ENCODE data around the gene NPAS4. TPM values are rescaled to one million over a fixed set of nuclear protein-coding genes. Genes with fewer than 3 reads are reported as not detected.

The NPAS4 gene
- total RNA-seq, 1 donor from 2014 or later, result 0.78 TPM

- H3K9me3 Mint-ChIP-seq (ENCODE audit: unreplicated experiment), result peaks cover 3% of the 10 kb centered on the region
- H3K36me3 Mint-ChIP-seq (ENCODE audit: unreplicated experiment), result peaks cover 12% of the 10 kb centered on the region
- no peak overlapping the region for H3K27ac Mint-ChIP-seq (ENCODE audit: unreplicated experiment)
- no peak for TF ChIP-seq CTCF (IDR thresholded peaks at IDR 0.05; ENCODE audit: partially characterized antibody, unreplicated experiment)
- no peaks in the 10 kb centered on the region for H3K4me1 Mint-ChIP-seq (ENCODE audit: low read depth, unreplicated experiment)
- peaks cover 3% of the 10 kb centered on the region for H3K27me3 Mint-ChIP-seq (ENCODE audit: unreplicated experiment)
- H3K4me3 Mint-ChIP-seq (ENCODE audit: unreplicated experiment), result no peak overlapping the region
- DNase-seq, result no peak
These were observed 26.2 kb downstream of the NPAS4 start for GRCh38 chr11:66447012-66447411.

- Mint-ChIP-seq H3K4me3 (ENCODE audit: unreplicated experiment) (no peak overlapping the region), H3K27ac (ENCODE audit: unreplicated experiment) (no peak overlapping the region), H3K36me3 (ENCODE audit: unreplicated experiment) (peaks cover 9% of the 10 kb centered on the region), H3K27me3 (ENCODE audit: unreplicated experiment) (peaks cover 7% of the 10 kb centered on the region), H3K4me1 (ENCODE audit: low read depth, unreplicated experiment) (no peaks in the 10 kb centered on the region), H3K9me3 (ENCODE audit: unreplicated experiment) (peaks cover 3% of the 10 kb centered on the region)
- DNase-seq, result no peak
- TF ChIP-seq CTCF (IDR thresholded peaks at IDR 0.05; ENCODE audit: partially characterized antibody, unreplicated experiment), result no peak
These were observed 27.7 kb downstream of the NPAS4 start for GRCh38 chr11:66448523-66448922.

GRCh38 chr11:66450560-66450959, 29.7 kb downstream of the NPAS4 start:
- no peak overlapping the region for H3K27ac Mint-ChIP-seq (ENCODE audit: unreplicated experiment)
- TF ChIP-seq CTCF (IDR thresholded peaks at IDR 0.05; ENCODE audit: partially characterized antibody, unreplicated experiment), result no peak
- H3K36me3 Mint-ChIP-seq (ENCODE audit: unreplicated experiment), result peaks cover 9% of the 10 kb centered on the region
- H3K4me1 Mint-ChIP-seq (ENCODE audit: low read depth, unreplicated experiment), result peaks cover 8% of the 10 kb centered on the region
- H3K4me3 Mint-ChIP-seq (ENCODE audit: unreplicated experiment), result no peak overlapping the region
- peaks cover 3% of the 10 kb centered on the region for H3K9me3 Mint-ChIP-seq (ENCODE audit: unreplicated experiment)
- DNase-seq, result no peak
- peaks cover 9% of the 10 kb centered on the region for H3K27me3 Mint-ChIP-seq (ENCODE audit: unreplicated experiment)

GRCh38 chr11:66451663-66452062, 30.8 kb downstream of the NPAS4 start:
- Mint-ChIP-seq H3K27ac (ENCODE audit: unreplicated experiment) (no peak overlapping the region), H3K4me1 (ENCODE audit: low read depth, unreplicated experiment) (peaks cover 8% of the 10 kb centered on the region)
- TF ChIP-seq CTCF (IDR thresholded peaks at IDR 0.05; ENCODE audit: partially characterized antibody, unreplicated experiment), result no peak

GRCh38 chr11:66454247-66454646, 33.4 kb downstream of the NPAS4 start:
- no peak for DNase-seq
- peaks cover 9% of the 10 kb centered on the region for H3K27me3 Mint-ChIP-seq (ENCODE audit: unreplicated experiment)
- peaks cover 3% of the 10 kb centered on the region for H3K9me3 Mint-ChIP-seq (ENCODE audit: unreplicated experiment)
- no peak overlapping the region for H3K4me3 Mint-ChIP-seq (ENCODE audit: unreplicated experiment)
- no peak for TF ChIP-seq CTCF (IDR thresholded peaks at IDR 0.05; ENCODE audit: partially characterized antibody, unreplicated experiment)
- H3K36me3 Mint-ChIP-seq (ENCODE audit: unreplicated experiment), result peaks cover 9% of the 10 kb centered on the region
- H3K27ac Mint-ChIP-seq (ENCODE audit: unreplicated experiment), result no peak overlapping the region
- peaks cover 8% of the 10 kb centered on the region for H3K4me1 Mint-ChIP-seq (ENCODE audit: low read depth, unreplicated experiment)

More at GRCh38 chr11:66451663-66452062, 30.8 kb downstream of the NPAS4 start:
- peaks cover 3% of the 10 kb centered on the region for H3K9me3 Mint-ChIP-seq (ENCODE audit: unreplicated experiment)
- H3K4me3 Mint-ChIP-seq (ENCODE audit: unreplicated experiment), result no peak overlapping the region
- H3K36me3 Mint-ChIP-seq (ENCODE audit: unreplicated experiment), result peaks cover 9% of the 10 kb centered on the region
- no peak for DNase-seq
- peaks cover 9% of the 10 kb centered on the region for H3K27me3 Mint-ChIP-seq (ENCODE audit: unreplicated experiment)

All from glutamatergic neuron (in vitro differentiated cells).